ENCODE results near the gene FKBP2.

- TF ChIP-seq CTCF (IDR thresholded peaks at IDR 0.05) (no peak), POLR2A (IDR thresholded peaks at IDR 0.05) (no peak)
These were observed 22.1 kb upstream of the FKBP2 start for GRCh38 chr11:64218628-64219353.
